Activated CD4-positive, alpha-beta T cell treated with anti-CD3 and anti-CD28 coated beads for 36 hours (primary cell): ENCODE data around the gene RRAS2. TPM values are rescaled to one million over a fixed set of nuclear protein-coding genes. Genes with fewer than 3 reads are reported as not detected.
"Not testable (repeated sequence)": the region's sequence is repeated elsewhere in the genome, so short reads cannot be mapped to it uniquely, and the experiment has no call there.

Source experiments
- ATAC-seq: fragments of 200-7000 bp; cut with Tn5 transposase; one replicate; pipeline ENCODE4 v1.10.0; 2021; ENCODE audit warnings: mild to moderate bottlenecking, moderate library complexity
- CTCF ChIA-PET: fragments of 350-600 bp; sonication (Branson Sonifier 250); formaldehyde crosslinking; loops from one replicate; lab custom pipeline; 2021; ENCODE audit warnings: antibody characterized with exemption; lab: Charles Lee
- POLR2A ChIA-PET: fragments of 350-600 bp; sonication (Branson Sonifier 250); formaldehyde crosslinking; loops from one replicate; lab custom pipeline; 2021; ENCODE audit warnings: antibody characterized with exemption, inconsistent platforms; lab: Charles Lee
- DNase-seq: peaks from one replicate; pipeline ENCODE4 v3.0.0-alpha.2; 2020
- H3K27ac Mint-ChIP-seq: one replicate; pipeline ENCODE4 v1.8.0; 2021; ENCODE audit warnings: mixed read lengths
- H3K27me3 Mint-ChIP-seq: one replicate; pipeline ENCODE4 v1.8.0; 2021; ENCODE audit warnings: mixed read lengths
- H3K36me3 Mint-ChIP-seq: one replicate; pipeline ENCODE4 v1.8.0; 2021; ENCODE audit warnings: low read depth, mixed read lengths
- H3K4me1 Mint-ChIP-seq: one replicate; pipeline ENCODE4 v1.8.0; 2021; ENCODE audit warnings: mixed read lengths
- H3K4me3 Mint-ChIP-seq: one replicate; pipeline ENCODE4 v1.8.0; 2021; ENCODE audit warnings: mild to moderate bottlenecking, moderate library complexity, mixed read lengths
- H3K9me3 Mint-ChIP-seq: one replicate; pipeline ENCODE4 v1.8.0; 2021; ENCODE audit warnings: low read depth, mixed read lengths
- intact Hi-C, 2 experiments: fragments of 100-400 bp; cut with DNase I in 1 of 2; cut with micrococcal nuclease in 1 of 2; formaldehyde crosslinking; loops; one replicate each; pipeline versions ENCODE4 v1.14.2 to v1.15.1; 2022 to 2024; cut with DNase I, micrococcal nuclease
- total RNA-seq, 2 experiments: library from RNA; stranded (reverse); gene quantifications; one replicate each; pipeline ENCODE4 v1.2.3, GENCODE V29; 2021

The RRAS2 gene
- total RNA-seq, 2 experiments from 2014 or later: 35.0 to 48.0 TPM

DNA sequence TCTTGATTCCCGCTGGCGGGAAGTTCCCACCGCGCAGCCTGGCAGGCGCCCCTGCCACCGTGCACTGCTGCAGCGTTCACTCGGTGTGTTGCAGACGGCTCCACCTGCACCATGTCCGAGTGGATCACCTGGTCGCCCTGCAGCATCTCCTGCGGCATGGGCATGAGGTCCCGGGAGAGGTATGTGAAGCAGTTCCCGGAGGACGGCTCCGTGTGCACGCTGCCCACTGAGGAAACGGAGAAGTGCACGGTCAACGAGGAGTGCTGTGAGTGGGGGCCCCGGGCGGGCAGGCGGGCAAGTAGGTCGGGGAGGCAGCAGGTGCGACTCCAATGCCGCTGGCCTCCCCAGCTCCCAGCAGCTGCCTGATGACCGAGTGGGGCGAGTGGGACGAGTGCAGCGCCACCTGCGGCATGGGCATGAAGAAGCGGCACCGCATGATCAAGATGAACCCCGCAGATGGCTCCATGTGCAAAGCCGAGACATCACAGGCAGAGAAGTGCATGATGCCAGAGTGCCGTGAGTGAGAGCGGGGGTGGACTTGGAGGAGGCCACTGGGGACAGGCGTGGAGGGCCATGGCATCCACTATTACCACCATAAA lies 99.7 kb downstream of the RRAS2 start:
- CTCF ChIA-PET: interaction anchor here (1.0 to 2.0 kb wide), 2 partner anchors 10 to 302 kb away, joined by 6 to 9 read pairs; no protein-coding TSS in a partner anchor
- no peak overlapping the region for H3K4me3 Mint-ChIP-seq
- no peaks in the 10 kb centered on the region for H3K4me1 Mint-ChIP-seq
- H3K27me3 Mint-ChIP-seq: no peaks in the 10 kb centered on the region
- intact Hi-C loops: no loop called here
- ATAC-seq (no peak), DNase-seq (no peak)
- H3K36me3 Mint-ChIP-seq: no peaks in the 10 kb centered on the region
- no peak overlapping the region for H3K27ac Mint-ChIP-seq
- POLR2A ChIA-PET: no interaction called here
- no peaks in the 10 kb centered on the region for H3K9me3 Mint-ChIP-seq

DNA sequence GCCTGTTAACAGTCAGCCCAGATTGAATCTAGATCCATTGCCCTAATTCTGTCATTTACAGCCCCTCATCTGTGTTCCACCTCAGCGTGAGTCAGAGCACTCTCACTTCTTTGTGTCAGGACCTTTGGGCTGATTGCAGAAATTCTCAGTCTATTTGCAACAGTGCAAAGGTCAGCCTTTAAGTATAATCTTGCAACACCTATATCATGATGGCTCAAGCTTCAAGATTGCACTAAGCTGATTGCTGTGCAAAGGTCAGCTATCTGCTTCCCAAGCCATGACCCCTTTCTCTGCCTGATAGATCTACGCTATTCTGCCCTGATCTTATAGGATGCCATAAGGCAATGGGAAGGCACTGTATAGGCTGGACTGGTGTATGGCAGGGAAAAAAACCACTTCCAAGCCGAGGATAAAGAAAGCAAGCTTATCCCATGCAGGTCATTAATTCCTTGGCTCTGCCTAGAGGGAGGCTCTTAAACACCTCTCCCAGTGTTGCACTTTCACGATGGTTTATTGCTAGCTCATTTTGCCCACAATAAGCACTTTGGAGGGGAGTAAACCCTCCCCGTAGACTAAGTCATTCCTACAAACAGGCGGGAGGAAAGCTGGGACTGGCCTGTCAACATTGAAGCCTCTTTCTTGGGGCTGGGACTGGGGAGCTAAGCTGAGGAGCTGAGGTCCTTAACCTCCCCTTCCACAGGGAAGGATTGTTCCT lies 100.6 kb downstream of the RRAS2 start:
- no peaks in the 10 kb centered on the region for H3K36me3 Mint-ChIP-seq
- DNase-seq (no peak), ATAC-seq (peak; percentile 42)
- no peaks in the 10 kb centered on the region for H3K4me1 Mint-ChIP-seq
- H3K9me3 Mint-ChIP-seq: no peaks in the 10 kb centered on the region
- ChIA-PET POLR2A (no interaction called here), CTCF (interaction anchor here (1.0 to 2.0 kb wide), 3 partner anchors 9 to 486 kb away, joined by 5 to 9 read pairs (median 6); no protein-coding TSS in a partner anchor)
- no peak overlapping the region for H3K27ac Mint-ChIP-seq
- intact Hi-C loops: no loop called here
- no peak overlapping the region for H3K4me3 Mint-ChIP-seq
- no peaks in the 10 kb centered on the region for H3K27me3 Mint-ChIP-seq

DNA sequence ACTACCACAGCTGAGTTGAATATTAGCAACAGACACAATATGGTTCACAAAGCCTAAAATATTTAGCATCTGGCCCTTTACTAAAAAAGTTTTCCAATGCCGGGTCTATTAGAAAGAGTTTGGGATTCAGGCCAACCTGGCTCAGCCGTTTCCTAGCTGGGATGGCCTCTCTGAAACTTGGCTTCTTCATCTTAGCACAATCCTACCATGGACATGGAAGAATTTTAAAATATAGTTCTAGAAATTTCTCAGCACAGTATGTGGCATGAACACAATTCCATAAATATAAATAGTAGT lies 103.8 kb downstream of the RRAS2 start:
- no peak for DNase-seq
- POLR2A ChIA-PET: no interaction called here
- CTCF ChIA-PET: no interaction called here
- H3K9me3 Mint-ChIP-seq: no peaks in the 10 kb centered on the region
- no peak for ATAC-seq
- no peaks in the 10 kb centered on the region for H3K36me3 Mint-ChIP-seq
- no peaks in the 10 kb centered on the region for H3K4me1 Mint-ChIP-seq
- no peak overlapping the region for H3K4me3 Mint-ChIP-seq
- intact Hi-C loops: no loop called here
- no peak overlapping the region for H3K27ac Mint-ChIP-seq
- no peaks in the 10 kb centered on the region for H3K27me3 Mint-ChIP-seq

DNA sequence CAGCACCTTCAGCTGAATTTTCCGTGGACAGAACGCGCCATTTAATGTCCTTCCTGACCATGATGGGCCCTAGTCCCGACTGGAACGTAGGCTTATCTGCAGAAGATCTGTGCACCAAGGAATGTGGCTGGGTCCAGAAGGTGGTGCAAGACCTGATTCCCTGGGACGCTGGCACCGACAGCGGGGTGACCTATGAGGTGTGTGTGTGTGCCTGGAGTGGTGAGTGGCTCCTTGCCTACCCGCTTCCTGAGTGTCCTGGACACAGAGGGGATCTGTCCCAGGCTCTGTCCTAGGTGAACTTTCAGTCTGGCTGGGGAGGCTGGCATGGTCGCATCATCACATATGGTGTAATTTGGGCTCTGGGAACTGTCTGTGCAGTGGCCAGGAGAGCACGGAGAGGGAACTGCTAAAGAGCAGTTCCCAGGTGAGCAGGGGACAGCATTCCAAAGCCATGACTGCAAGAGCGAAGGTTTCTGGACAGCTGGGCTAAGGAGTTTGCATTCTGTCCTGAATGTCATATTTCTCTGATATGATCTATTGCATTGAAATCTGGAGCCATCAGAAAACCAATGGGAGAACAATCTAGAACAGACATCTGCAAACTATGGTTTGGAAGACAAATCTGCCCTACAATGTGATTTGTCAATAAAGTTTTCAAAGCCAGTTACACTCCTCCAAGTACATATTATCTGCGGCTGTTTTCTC lies 104.3 kb downstream of the RRAS2 start:
- H3K27me3 Mint-ChIP-seq: no peaks in the 10 kb centered on the region
- H3K4me3 Mint-ChIP-seq: no peak overlapping the region
- ATAC-seq (no peak), DNase-seq (no peak)
- H3K4me1 Mint-ChIP-seq: no peaks in the 10 kb centered on the region
- H3K9me3 Mint-ChIP-seq: no peaks in the 10 kb centered on the region
- H3K27ac Mint-ChIP-seq: no peak overlapping the region
- intact Hi-C loops: no loop called here
- POLR2A ChIA-PET: no interaction called here
- CTCF ChIA-PET: no interaction called here
- H3K36me3 Mint-ChIP-seq: no peaks in the 10 kb centered on the region

DNA sequence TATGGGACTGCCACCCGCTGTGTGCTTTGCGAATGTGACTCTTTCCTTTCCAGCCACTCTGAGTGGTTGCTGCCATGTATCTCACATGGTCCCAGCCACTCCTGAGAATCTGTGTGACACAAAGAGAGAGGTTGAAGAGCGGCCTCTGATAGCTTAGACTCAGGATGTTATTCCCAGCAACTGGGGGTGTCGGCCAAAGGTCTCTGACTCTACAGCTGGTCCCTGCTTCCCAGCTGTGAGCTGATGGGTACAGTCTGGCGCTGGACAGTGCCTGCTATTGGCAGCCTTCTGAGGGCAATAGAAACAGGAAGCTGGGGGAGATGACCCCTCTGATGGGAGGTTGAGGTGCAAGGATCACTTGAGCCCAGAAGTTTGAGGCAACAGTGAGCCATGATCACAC lies 105.1 kb downstream of the RRAS2 start:
- Mint-ChIP-seq H3K4me1 (peaks cover 5% of the 10 kb centered on the region), H3K4me3 (no peak overlapping the region), H3K27me3 (no peaks in the 10 kb centered on the region), H3K36me3 (no peaks in the 10 kb centered on the region), H3K27ac (no peak overlapping the region), H3K9me3 (no peaks in the 10 kb centered on the region)
- intact Hi-C loops: no loop called here
- no peak for ATAC-seq
- POLR2A ChIA-PET: no interaction called here
- CTCF ChIA-PET: interaction anchor here (0.9 to 4.4 kb wide), 3 partner anchors 60 to 481 kb away, joined by 3 to 25 read pairs (median 4); no protein-coding TSS in a partner anchor
- no peak for DNase-seq

DNA sequence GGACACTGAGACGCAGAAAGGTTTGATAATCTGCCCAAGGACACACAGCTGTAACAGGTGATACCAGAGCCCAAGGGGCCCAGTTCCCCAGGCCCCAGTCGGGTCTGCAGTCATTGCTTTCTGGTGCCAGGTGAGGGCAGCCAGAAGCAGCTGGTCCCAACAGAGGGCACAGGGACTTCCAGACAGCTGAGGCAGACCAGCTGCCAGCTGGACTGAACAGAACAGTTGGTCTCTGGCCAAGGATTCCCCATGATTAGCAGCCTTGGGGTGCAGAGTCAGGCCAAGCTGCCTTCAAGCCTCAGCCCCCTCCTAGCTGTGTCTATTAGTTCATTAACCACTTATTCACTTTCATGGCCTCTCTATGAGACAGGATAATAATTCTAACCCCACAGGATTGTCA lies 105.6 kb downstream of the RRAS2 start:
- Mint-ChIP-seq H3K36me3 (no peaks in the 10 kb centered on the region), H3K9me3 (no peaks in the 10 kb centered on the region), H3K27me3 (no peaks in the 10 kb centered on the region), H3K4me1 (peaks cover 9% of the 10 kb centered on the region), H3K4me3 (no peak overlapping the region), H3K27ac (no peak overlapping the region)
- DNase-seq: no peak
- intact Hi-C loops: no loop called here
- CTCF ChIA-PET: interaction anchor here (0.6 to 4.4 kb wide), 5 partner anchors 59 to 480 kb away, joined by 3 to 25 read pairs (median 3); no protein-coding TSS in a partner anchor
- POLR2A ChIA-PET: no interaction called here
- ATAC-seq: no peak

DNA sequence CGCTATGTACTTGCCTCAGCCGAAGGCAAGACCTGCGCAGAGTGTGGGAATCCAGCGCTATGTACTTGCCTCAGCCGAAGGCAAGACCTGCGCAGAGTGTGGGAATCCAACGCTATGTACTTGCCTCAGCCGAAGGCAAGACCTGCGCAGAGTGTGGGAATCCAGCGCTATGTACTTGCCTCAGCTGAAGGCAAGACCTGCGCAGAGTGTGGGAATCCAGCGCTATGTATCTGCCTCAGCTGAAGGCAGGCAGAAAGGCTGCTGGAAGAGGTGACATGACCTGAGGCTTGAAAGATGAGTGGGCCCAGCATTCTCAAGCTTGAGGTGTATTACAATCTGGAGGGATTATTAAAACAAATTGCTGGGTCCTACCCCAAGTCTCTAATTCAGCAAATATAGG lies 106.5 kb downstream of the RRAS2 start:
- ATAC-seq, H3K4me3 Mint-ChIP-seq, DNase-seq, H3K27ac Mint-ChIP-seq, H3K27me3 Mint-ChIP-seq, H3K36me3 Mint-ChIP-seq, intact Hi-C loops, POLR2A ChIA-PET, H3K9me3 Mint-ChIP-seq: not testable (repeated sequence)
- H3K4me1 Mint-ChIP-seq: peaks cover 18% of the 10 kb centered on the region
- CTCF ChIA-PET: interaction anchor here (0.5 to 4.4 kb wide), 7 partner anchors 129 to 480 kb away, joined by 3 to 35 read pairs (median 4); no protein-coding TSS in a partner anchor

DNA sequence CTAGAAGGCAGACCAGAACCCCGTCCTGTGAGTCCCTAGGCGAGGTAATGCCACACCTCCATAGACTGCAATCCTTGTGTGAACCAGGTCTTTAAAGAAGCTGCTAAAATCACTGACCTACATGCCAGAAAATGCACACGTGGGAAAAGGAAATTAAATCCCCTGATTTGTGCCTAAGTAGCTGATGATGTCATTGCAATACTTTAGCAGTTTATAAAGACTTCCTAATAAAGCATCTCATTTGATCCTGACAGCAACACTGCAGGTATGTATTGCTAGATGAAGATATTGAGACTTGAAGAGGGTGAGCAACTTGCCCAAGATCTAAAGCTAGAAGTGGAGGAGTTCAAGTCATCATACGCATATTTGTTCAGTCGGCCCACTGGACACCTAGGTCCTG lies 107.2 kb downstream of the RRAS2 start:
- ATAC-seq: no peak
- no peak overlapping the region for H3K4me3 Mint-ChIP-seq
- ChIA-PET CTCF (interaction anchor here (0.9 to 4.4 kb wide), 6 partner anchors 11 to 479 kb away, joined by 3 to 35 read pairs (median 14); no protein-coding TSS in a partner anchor), POLR2A (no interaction called here)
- no peaks in the 10 kb centered on the region for H3K27me3 Mint-ChIP-seq
- no peaks in the 10 kb centered on the region for H3K36me3 Mint-ChIP-seq
- intact Hi-C loops: no loop called here
- DNase-seq: no peak
- H3K27ac Mint-ChIP-seq: no peak overlapping the region
- H3K9me3 Mint-ChIP-seq: no peaks in the 10 kb centered on the region
- peaks cover 18% of the 10 kb centered on the region for H3K4me1 Mint-ChIP-seq

DNA sequence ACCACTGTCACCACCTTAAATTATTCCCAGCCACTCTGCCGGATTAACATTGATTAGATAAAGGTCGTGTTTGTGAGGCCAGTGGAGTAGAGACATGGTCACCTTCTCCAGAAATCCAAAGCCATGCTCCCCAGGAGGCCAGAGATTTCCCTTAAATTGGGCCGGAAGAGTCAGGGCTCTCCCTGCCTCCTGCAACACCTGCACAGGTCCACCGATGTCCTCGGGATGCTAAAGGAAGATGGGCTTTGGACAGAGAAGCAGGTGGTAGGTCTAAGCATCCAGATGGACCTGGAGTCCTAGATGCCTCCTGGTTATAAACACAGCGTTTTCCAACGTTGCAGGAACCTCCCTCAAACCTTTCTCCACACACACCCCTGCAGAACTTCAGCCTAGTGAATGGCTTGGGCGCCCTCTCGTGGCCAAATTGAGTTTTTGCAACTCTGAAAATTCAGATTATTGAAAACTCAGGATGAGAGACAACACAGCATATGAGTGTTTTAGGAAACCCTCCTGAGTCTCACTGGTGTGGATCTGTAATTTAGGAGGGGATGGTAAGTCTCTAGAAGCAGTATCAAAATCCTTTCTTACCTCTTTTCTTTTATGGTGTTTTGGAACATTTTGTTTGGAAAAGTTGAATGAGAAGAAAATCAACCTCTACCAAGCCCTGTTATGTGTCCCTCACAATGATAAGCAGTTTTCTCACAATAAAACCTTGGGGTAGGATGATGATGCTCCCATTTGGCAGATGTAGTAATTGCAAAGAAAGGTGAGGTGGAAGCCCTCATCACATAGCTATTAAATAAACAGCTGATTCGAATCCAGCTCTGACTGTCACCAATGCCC lies 109.6 kb downstream of the RRAS2 start:
- Mint-ChIP-seq H3K27ac (no peak overlapping the region), H3K4me1 (peaks cover 18% of the 10 kb centered on the region), H3K27me3 (no peaks in the 10 kb centered on the region), H3K4me3 (no peak overlapping the region), H3K36me3 (no peaks in the 10 kb centered on the region), H3K9me3 (no peaks in the 10 kb centered on the region)
- DNase-seq (peak; percentile 82), ATAC-seq (peak; percentile 73)
- ChIA-PET CTCF (interaction anchor here (0.9 to 4.4 kb wide), 23 partner anchors 9 to 480 kb away, joined by 3 to 35 read pairs (median 5); partner anchors contain the start of gene SPON1), POLR2A (no interaction called here)
- intact Hi-C loops: loop anchor here (1.0 to 2.0 kb wide), 5 partner anchors 101 to 763 kb away; no protein-coding TSS in a partner anchor

DNA sequence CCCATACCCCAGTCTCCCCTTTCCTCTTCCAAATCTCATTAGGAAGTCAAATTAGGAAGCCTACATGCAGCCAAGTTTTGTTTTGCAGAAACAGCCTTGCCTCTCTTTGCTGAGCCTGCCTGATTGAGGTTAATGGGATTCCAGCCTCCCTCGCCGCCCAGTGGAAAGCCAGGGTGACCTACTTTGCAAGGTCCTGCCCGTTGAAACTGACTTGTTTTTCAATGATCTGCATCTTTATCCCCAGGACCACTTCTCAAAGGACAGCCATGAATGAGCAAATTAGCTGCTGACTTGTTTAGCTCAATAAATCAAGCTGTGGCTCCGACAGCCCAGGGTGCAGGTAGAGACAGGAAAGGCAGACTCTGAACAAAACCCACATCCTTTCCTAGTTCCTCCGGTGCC lies 110.4 kb downstream of the RRAS2 start:
- Mint-ChIP-seq H3K36me3 (no peaks in the 10 kb centered on the region), H3K27me3 (no peaks in the 10 kb centered on the region), H3K4me3 (no peak overlapping the region), H3K27ac (no peak overlapping the region), H3K9me3 (no peaks in the 10 kb centered on the region), H3K4me1 (peaks cover 18% of the 10 kb centered on the region)
- intact Hi-C loops: loop anchor here in 1 of 2 experiments (2.0 kb wide), 2 partner anchors 100 to 762 kb away; no protein-coding TSS in a partner anchor
- ATAC-seq (no peak), DNase-seq (no peak)
- ChIA-PET CTCF (interaction anchor here (1.0 to 2.0 kb wide), 5 partner anchors 99 to 476 kb away, joined by 4 to 10 read pairs (median 5); no protein-coding TSS in a partner anchor), POLR2A (no interaction called here)

DNA sequence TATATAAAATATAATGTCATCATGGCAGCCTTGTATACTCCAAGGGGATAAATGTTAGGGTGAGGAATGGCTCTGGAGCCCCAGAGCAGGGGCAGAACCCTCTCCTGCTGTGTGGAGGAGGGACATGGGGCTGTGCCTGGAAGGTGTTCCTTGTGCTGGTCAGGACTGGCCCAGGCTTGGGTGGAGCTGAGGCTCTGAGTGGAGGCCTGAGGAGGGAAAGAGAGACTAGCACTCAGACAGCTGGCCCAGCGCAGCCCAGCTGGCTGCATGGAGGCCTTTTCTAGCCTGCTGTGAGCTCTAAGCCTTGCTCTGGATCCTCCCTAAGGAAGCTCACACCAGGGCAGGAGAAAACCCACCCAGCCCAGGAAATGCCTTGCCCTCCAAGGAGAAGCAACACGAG lies 113.5 kb downstream of the RRAS2 start:
- no peaks in the 10 kb centered on the region for H3K27me3 Mint-ChIP-seq
- DNase-seq (no peak), ATAC-seq (no peak)
- CTCF ChIA-PET: interaction anchor here (0.7 to 1.3 kb wide), 3 partner anchors 289 to 473 kb away, joined by 3 to 5 read pairs (median 3); no protein-coding TSS in a partner anchor
- H3K4me3 Mint-ChIP-seq: no peak overlapping the region
- no peak overlapping the region for H3K27ac Mint-ChIP-seq
- intact Hi-C loops: no loop called here
- POLR2A ChIA-PET: no interaction called here
- H3K36me3 Mint-ChIP-seq: no peaks in the 10 kb centered on the region
- H3K4me1 Mint-ChIP-seq: peaks cover 18% of the 10 kb centered on the region
- H3K9me3 Mint-ChIP-seq: no peaks in the 10 kb centered on the region
